K562 (cell line): Measurements from ENCODE around the gene CHCHD6. TPM values are rescaled to one million over a fixed set of nuclear protein-coding genes. Genes with fewer than 3 reads are reported as not detected.

Experiments
- ATAC-seq: fragments of 200-7000 bp; cut with Tn5 transposase; 3 replicates; pipeline ENCODE4 v1.9.1; 2020; ENCODE audit warnings: moderate library complexity
- BruUV-seq: library from RNA; stranded (reverse); fragments of 400-500 nt; replicated peaks from 2 replicates; lab custom pipeline; 2021; lab: Mats Ljungman, UMichigan
- CTCF ChIA-PET: fragments of 300-600 bp; formaldehyde crosslinking; extraction: SDS; loops from one replicate; lab custom pipeline; 2021; ENCODE audit warnings: low intra/inter-chr PET ratio; lab: Yijun Ruan, JAX
- POLR2A ChIA-PET: fragments of 300-600, 350-650 bp; sonication (Branson Sonifier 250); formaldehyde crosslinking; extraction: SDS; loops from one replicate; lab custom pipeline; 2021; ENCODE audit warnings: antibody characterized with exemption, inconsistent platforms; lab: Yijun Ruan, JAX
- DNase-seq, 4 experiments: peaks; one replicate each; pipeline versions ENCODE4 v3.0.0 to v3.0.0-alpha.2; 2011 to 2018; ENCODE audit warnings: low spot score in 3 of 4, mixed read lengths in 3 of 4; ENCODE audit errors: extremely low read depth in 1 of 4
- FAIRE-seq: peaks from 2 replicates; lab custom pipeline; 2011; peaks lifted over from hg19 to GRCh38; lab: Jason Lieb, UNC
- H2AFZ ChIP-seq: 2 replicates; pipeline ENCODE4 v1.6.0; 2011; ENCODE audit warnings: low read depth, low read length, control low read depth, inconsistent platforms
- H3K27ac ChIP-seq: fragments of 200-600 bp; 3 replicates; pipeline ENCODE4 v1.8.0; 2011; ENCODE audit warnings: low read depth, mild to moderate bottlenecking, control low read depth, inconsistent platforms, low read length, moderate library complexity, mixed read lengths; ENCODE audit errors: extremely low read depth
- H3K27me3 ChIP-seq, 2 experiments: fragments of 300-600 bp in 1 of 2; 2 replicates in 1 of 2; 3 replicates in 1 of 2; pipeline versions ENCODE4 v1.6.0 to v1.8.0; 2011; ENCODE audit warnings: inconsistent platforms in 2 of 2, low read length in 2 of 2, mild to moderate bottlenecking in 1 of 2, mixed read lengths in 1 of 2, moderate library complexity in 1 of 2; ENCODE audit not compliant: control insufficient read depth in 2 of 2, insufficient read depth in 2 of 2
- H3K36me3 ChIP-seq: fragments of 300-600 bp; 3 replicates; pipeline ENCODE4 v1.8.0; 2011; ENCODE audit warnings: mild to moderate bottlenecking, low read length, inconsistent platforms; ENCODE audit not compliant: control insufficient read depth, insufficient read depth
- H3K4me1 ChIP-seq, 2 experiments: fragments of 200-600 bp in 1 of 2; replicated peaks in 1 of 2; 2 replicates in 1 of 2; 3 replicates in 1 of 2; pipeline versions ENCODE4 v1.5.1 to v1.8.0; 2011; ENCODE audit warnings: inconsistent platforms in 2 of 2, low read length in 2 of 2, mild to moderate bottlenecking in 1 of 2, mixed read lengths in 1 of 2, moderate library complexity in 1 of 2; ENCODE audit not compliant: control insufficient read depth in 2 of 2, insufficient read depth in 2 of 2
- H3K4me2 ChIP-seq: 2 replicates; pipeline ENCODE4 v1.6.1; 2011; ENCODE audit warnings: low read length, control low read depth, inconsistent platforms, mixed read lengths; ENCODE audit not compliant: insufficient read depth
- H3K4me3 ChIP-seq: fragments of 200-600 bp; sonication (generic), shearing (Covaris generic); 2 replicates; pipeline ENCODE4 v1.5.1; 2016; ENCODE audit warnings: control low read depth, inconsistent platforms
- H3K79me2 ChIP-seq: fragments of 200-600 bp; 3 replicates; pipeline ENCODE4 v1.8.0; 2011; ENCODE audit warnings: low read length, inconsistent platforms; ENCODE audit not compliant: control insufficient read depth, insufficient read depth
- H3K9ac ChIP-seq, 2 experiments: 2 replicates each; pipeline versions ENCODE4 v1.6.0 to v1.6.1; 2011; ENCODE audit warnings: low read depth in 2 of 2, low read length in 2 of 2, control low read depth in 1 of 2, inconsistent platforms in 1 of 2, mild to moderate bottlenecking in 1 of 2, mixed read lengths in 1 of 2; ENCODE audit not compliant: insufficient read depth in 1 of 2
- H3K9me1 ChIP-seq: one replicate; pipeline ENCODE4 v1.6.0; 2011; ENCODE audit warnings: inconsistent platforms, mild to moderate bottlenecking, low read length, moderate library complexity; ENCODE audit not compliant: control insufficient read depth, insufficient read depth
- H3K9me3 ChIP-seq: replicated peaks from 2 replicates; pipeline ENCODE4 v1.5.1; 2011; ENCODE audit warnings: low read depth, low read length, inconsistent platforms; ENCODE audit not compliant: control insufficient read depth, insufficient read depth
- H4K20me1 ChIP-seq: replicated peaks from 2 replicates; pipeline ENCODE4 v1.6.1; 2011; ENCODE audit warnings: low read length, inconsistent platforms, mixed read lengths; ENCODE audit not compliant: control insufficient read depth, insufficient read depth
- BRD9 ChIP-seq: fragments of 450-650 bp; IDR thresholded peaks from 2 replicates; pipeline ENCODE4 v1.6.1; 2018; ENCODE audit warnings: low read depth; ENCODE audit not compliant: partially characterized antibody
- NBN ChIP-seq: fragments of 450-650 bp; IDR thresholded peaks from 2 replicates; pipeline ENCODE4 v1.6.1; 2016; ENCODE audit warnings: low read depth, mild to moderate bottlenecking
- NCOA2 ChIP-seq, 2 experiments: fragments of 450-650 bp; IDR thresholded peaks; 2 replicates each; pipeline ENCODE4 v1.6.1; 2018; ENCODE audit warnings: mild to moderate bottlenecking in 2 of 2, moderate library complexity in 1 of 2; ENCODE audit not compliant: partially characterized antibody in 2 of 2
- NR1H2 ChIP-seq: sonication (generic); formaldehyde crosslinking; IDR thresholded peaks from 2 replicates; pipeline ENCODE4 v1.4.0; 2020; ENCODE audit warnings: mild to moderate bottlenecking, missing genetic modification reagents
- RB1 ChIP-seq: fragments of 450-650 bp; IDR thresholded peaks from 2 replicates; pipeline ENCODE4 v1.6.1; 2017; ENCODE audit warnings: low read depth, mild to moderate bottlenecking
- RBM14 ChIP-seq: fragments of 200-400 bp; formaldehyde crosslinking; IDR thresholded peaks from 2 replicates; pipeline ENCODE4 v1.6.1; 2018; ENCODE audit warnings: low read depth, mild to moderate bottlenecking, low read length, moderate library complexity, borderline replicate concordance; ENCODE audit not compliant: insufficient read depth
- SMARCB1 ChIP-seq: IDR thresholded peaks from 2 replicates; pipeline ENCODE4 v1.6.1; 2011; ENCODE audit warnings: improper control_type of control experiment, low read depth; ENCODE audit not compliant: insufficient read length
- TAF15 ChIP-seq: fragments of 200-400 bp; formaldehyde crosslinking; IDR thresholded peaks from 2 replicates; pipeline ENCODE4 v1.6.1; 2017; ENCODE audit warnings: mild to moderate bottlenecking, low read depth, low read length, moderate library complexity
- ZFX ChIP-seq: sonication (generic); formaldehyde crosslinking; IDR thresholded peaks from 2 replicates; pipeline ENCODE4 v1.8.0; 2022; ENCODE audit warnings: mild to moderate bottlenecking, missing genetic modification reagents, moderate library complexity
- ZNF253 ChIP-seq: fragments of 250-450 bp; sonication (Bioruptor Pico); conservative IDR thresholded peaks from 2 replicates; pipeline ENCODE4 v1.6.1; 2021; ENCODE audit warnings: mild to moderate bottlenecking
- ZNF408 ChIP-seq: fragments of 250-450 bp; sonication (Bioruptor Pico); IDR thresholded peaks from 2 replicates; pipeline ENCODE4 v1.4.0; 2020; ENCODE audit warnings: low read depth, mild to moderate bottlenecking, moderate library complexity
- ZNF766 ChIP-seq: fragments of 200-800 bp; sonication (Bioruptor generic); conservative IDR thresholded peaks from 2 replicates; pipeline ENCODE4 v1.6.1; 2016; ENCODE audit warnings: missing genetic modification characterization, missing compliant biosample characterization
- ZNF830 ChIP-seq: fragments of 250-450 bp; sonication (Bioruptor Pico); IDR thresholded peaks from 2 replicates; pipeline ENCODE4 v1.5.0; 2021; ENCODE audit warnings: mild to moderate bottlenecking
- WGBS: fragments of 100-300 bp; shearing (Covaris generic); methylation state at CpG from one replicate; pipeline ENCODE4 v1.1.6; 2016; ENCODE audit warnings: low coverage, mixed read lengths; ENCODE audit not compliant: insufficient coverage; ENCODE audit errors: missing lambda C conversion rate; 5-methylcytosine and 5-hydroxymethylcytosine counted together
- in situ Hi-C: fragments of 300-500 bp; cut with MboI; formaldehyde crosslinking; loops from 4 replicates; pipeline ENCODE4 v1.15.0; 2018; ENCODE audit warnings: inconsistent platforms, mixed read lengths
- intact Hi-C: fragments of 100-400 bp; cut with micrococcal nuclease; formaldehyde crosslinking; loops from 2 replicates; pipeline ENCODE4 v1.14.2; 2022
- polyA plus RNA-seq, 8 experiments: library from polyadenylated mRNA; depleted of rRNA in 4 of 8; stranded (reverse) in 5 of 8; unstranded in 3 of 8; fragments of >200 nt; fragmentation: Nextera tagmentation in 2 of 8; fragmentation: Illumina TruSeq in 1 of 8; extraction: Ambion mirVana in 2 of 8; extraction: Trizol in 1 of 8; gene quantifications; 2 replicates each; pipeline versions ENCODE4 v1.2.1 to v1.2.3, GENCODE V29; 2011 to 2014; ENCODE audit warnings: inconsistent platforms in 1 of 8, missing spikeins in 1 of 8
- total RNA-seq, 7 experiments: library from RNA; depleted of rRNA in 6 of 7; stranded (reverse); fragments of >200 nt in 6 of 7; fragmentation: Illumina TruSeq in 2 of 7; extraction: Trizol in 2 of 7; gene quantifications; 2 replicates each; pipeline versions ENCODE4 v1.2.1 to v1.2.3, GENCODE V29; 2011 to 2021; ENCODE audit warnings: low replicate concordance in 1 of 7
- TF ChIP-seq, protein P1 (sequence below), 2 experiments: fragments of 450-650 bp; IDR thresholded peaks; 2 replicates each; pipeline ENCODE4 v1.6.1; 2018; ENCODE audit warnings: mild to moderate bottlenecking in 2 of 2, low read depth in 1 of 2; ENCODE audit not compliant: partially characterized antibody in 2 of 2
- TF ChIP-seq, protein P2 (sequence below): fragments of 450-650 bp; IDR thresholded peaks from 2 replicates; pipeline ENCODE4 v1.6.1; 2016; ENCODE audit warnings: antibody characterized with exemption

Gene CHCHD6
- total and polyA plus RNA-seq, 9 of the 15 experiments (the other 6 are each of a cell fraction or from before 2014, with no cell fraction given), result 4.6 to 18.6 (median 10.9) TPM

DNA sequence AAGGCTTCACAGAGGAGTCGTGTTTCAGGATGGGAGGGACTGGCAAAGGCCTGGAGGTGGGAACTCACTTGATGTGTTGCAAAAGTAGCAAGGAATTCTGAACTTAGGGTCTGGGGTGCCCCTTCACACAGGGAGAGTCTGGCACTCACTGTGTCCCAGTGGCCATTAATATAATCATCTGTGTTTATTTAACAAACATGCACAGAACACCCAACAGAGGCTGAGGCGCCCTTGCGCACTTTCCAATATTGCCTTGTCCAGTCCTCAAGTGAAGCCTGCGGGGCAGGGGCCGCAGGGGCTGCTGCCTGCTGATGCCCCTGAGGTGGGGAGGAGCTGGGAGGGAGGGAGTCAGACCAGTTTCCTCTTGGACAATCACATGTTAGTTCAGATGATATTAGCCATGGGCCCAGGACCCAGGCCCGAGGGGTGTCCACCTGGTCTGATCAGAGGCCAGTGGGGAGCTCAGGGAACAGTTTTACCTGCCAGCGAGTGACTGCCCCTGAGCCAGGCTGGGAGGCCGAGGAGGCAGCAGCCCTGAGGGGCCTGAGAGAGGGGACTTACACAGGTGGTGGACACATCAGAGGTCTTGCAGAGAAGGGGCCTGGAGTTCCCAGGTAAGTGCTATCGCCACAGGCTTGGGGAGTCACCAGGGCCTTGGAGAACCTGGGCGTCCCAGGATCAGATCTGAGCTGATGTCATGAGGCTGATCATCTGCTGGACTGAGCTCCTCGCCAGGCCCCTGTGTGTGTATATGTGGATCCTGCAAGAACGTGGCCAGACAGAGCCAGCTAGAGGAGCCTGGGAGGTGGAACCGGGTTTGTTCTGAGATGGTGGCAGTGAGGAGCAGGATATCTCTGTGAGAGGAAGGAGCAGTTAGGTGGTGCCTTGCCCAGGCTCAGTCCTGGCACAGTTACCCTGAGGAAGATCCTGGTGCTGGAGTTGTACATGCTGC is 35.3 kb upstream of the CHCHD6 start (continued):
- TF ChIP-seq BRD9, result no peak
- TF ChIP-seq RB1, result no peak
- TF ChIP-seq ZNF408, result no peak
- TF ChIP-seq NBN, result no peak

DNA sequence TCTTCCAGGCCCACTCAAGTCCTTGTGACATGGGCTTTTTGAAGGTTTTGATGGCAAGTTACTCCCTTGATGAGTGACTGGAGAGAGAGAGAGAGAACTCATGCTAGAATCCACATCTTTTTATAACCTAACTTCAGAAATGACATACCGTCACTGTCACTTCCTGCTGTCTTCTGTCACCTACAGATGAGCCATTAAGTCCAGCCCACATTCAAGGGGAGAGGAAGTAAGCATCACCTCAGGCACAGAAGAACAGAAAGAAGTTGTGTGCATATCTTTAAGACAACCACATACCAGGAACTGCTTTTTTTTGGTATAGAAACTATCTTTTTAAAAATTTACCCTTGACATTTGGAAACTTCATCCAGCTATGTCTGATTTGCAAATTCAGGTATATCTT is 32.5 kb upstream of the CHCHD6 start:
- no peak overlapping the region for H3K27ac ChIP-seq
- POLR2A ChIA-PET, result no interaction called here
- WGBS, result 0% methylated on average over 1 of the region's 1 CpG
- H3K4me3 ChIP-seq, result no peak overlapping the region
- H4K20me1 ChIP-seq, result no peaks in the 10 kb centered on the region
- no peak overlapping the region for H2AFZ ChIP-seq
- no peaks in the 10 kb centered on the region for H3K79me2 ChIP-seq
- intact Hi-C loops, result loop anchor here (10.0 kb wide), 1 partner anchor 783 kb away; no protein-coding TSS in a partner anchor
- H3K9ac ChIP-seq, result no peak overlapping the region
- H3K9me3 ChIP-seq, result no peaks in the 10 kb centered on the region
- H3K9me1 ChIP-seq, result no peaks in the 10 kb centered on the region
- no peaks in the 10 kb centered on the region for H3K36me3 ChIP-seq
- DNase-seq (no peak), FAIRE-seq (no peak), ATAC-seq (no peak)
- peaks cover 0 to 8% of the 10 kb centered on the region in 2 experiments; a peak in 2 of 5 replicates for H3K27me3 ChIP-seq
- no peaks in the 10 kb centered on the region for H3K4me1 ChIP-seq
- BruUV-seq, result no TSS peak
- H3K4me2 ChIP-seq, result no peak overlapping the region
- CTCF ChIA-PET, result no interaction called here
- in situ Hi-C loops, result loop anchor here (10.0 kb wide), 1 partner anchor 783 kb away; no protein-coding TSS in a partner anchor
- TF ChIP-seq TAF15, result no peak
- no peak for TF ChIP-seq ZNF766 (CRISPR knock-in tag)
- no peak for TF ChIP-seq NR1H2
- TF ChIP-seq, protein P1, sequence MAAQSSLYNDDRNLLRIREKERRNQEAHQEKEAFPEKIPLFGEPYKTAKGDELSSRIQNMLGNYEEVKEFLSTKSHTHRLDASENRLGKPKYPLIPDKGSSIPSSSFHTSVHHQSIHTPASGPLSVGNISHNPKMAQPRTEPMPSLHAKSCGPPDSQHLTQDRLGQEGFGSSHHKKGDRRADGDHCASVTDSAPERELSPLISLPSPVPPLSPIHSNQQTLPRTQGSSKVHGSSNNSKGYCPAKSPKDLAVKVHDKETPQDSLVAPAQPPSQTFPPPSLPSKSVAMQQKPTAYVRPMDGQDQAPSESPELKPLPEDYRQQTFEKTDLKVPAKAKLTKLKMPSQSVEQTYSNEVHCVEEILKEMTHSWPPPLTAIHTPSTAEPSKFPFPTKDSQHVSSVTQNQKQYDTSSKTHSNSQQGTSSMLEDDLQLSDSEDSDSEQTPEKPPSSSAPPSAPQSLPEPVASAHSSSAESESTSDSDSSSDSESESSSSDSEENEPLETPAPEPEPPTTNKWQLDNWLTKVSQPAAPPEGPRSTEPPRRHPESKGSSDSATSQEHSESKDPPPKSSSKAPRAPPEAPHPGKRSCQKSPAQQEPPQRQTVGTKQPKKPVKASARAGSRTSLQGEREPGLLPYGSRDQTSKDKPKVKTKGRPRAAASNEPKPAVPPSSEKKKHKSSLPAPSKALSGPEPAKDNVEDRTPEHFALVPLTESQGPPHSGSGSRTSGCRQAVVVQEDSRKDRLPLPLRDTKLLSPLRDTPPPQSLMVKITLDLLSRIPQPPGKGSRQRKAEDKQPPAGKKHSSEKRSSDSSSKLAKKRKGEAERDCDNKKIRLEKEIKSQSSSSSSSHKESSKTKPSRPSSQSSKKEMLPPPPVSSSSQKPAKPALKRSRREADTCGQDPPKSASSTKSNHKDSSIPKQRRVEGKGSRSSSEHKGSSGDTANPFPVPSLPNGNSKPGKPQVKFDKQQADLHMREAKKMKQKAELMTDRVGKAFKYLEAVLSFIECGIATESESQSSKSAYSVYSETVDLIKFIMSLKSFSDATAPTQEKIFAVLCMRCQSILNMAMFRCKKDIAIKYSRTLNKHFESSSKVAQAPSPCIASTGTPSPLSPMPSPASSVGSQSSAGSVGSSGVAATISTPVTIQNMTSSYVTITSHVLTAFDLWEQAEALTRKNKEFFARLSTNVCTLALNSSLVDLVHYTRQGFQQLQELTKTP (IDR thresholded peaks at IDR 0.05; ENCODE audit: low read depth in 1 of 2, partially characterized antibody in 2 of 2), result no peak
- no peak for TF ChIP-seq NCOA2 (IDR thresholded peaks at IDR 0.05; ENCODE audit: partially characterized antibody in 2 of 2)
- no peak for TF ChIP-seq SMARCB1
- TF ChIP-seq ZFX (CRISPR knock-in tag), result no peak
- TF ChIP-seq, protein P2, sequence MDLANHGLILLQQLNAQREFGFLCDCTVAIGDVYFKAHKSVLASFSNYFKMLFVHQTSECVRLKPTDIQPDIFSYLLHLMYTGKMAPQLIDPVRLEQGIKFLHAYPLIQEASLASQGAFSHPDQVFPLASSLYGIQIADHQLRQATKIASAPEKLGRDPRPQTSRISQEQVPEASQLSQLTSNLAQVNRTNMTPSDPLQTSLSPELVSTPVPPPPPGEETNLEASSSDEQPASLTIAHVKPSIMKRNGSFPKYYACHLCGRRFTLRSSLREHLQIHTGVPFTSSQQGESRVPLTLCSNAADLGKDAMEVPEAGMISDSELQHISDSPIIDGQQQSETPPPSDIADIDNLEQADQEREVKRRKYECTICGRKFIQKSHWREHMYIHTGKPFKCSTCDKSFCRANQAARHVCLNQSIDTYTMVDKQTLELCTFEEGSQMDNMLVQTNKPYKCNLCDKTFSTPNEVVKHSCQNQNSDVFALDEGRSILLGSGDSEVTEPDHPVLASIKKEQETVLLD, result no peak
- TF ChIP-seq RBM14, result no peak
- no peak for TF ChIP-seq ZNF830 (CRISPR knock-in tag)
- TF ChIP-seq ZNF253 (CRISPR knock-in tag), result no peak
